ENCODE data around the gene PPIF.

The PPIF gene

GRCh38 chr10:79397575-79398303 lies 50.5 kb downstream of the PPIF start:
- in situ Hi-C loops (cut with HindIII; ENCODE audit: low sequenced_read_pairs) = no loop called here

GRCh38 chr10:79398642-79399041 lies 51.4 kb downstream of the PPIF start:
- in situ Hi-C loops (cut with HindIII; ENCODE audit: low sequenced_read_pairs) = no loop called here

GRCh38 chr10:79399223-79399831 lies 52.1 kb downstream of the PPIF start:
- in situ Hi-C loops (cut with HindIII; ENCODE audit: low sequenced_read_pairs) = no loop called here

- in situ Hi-C loops (cut with HindIII; ENCODE audit: low sequenced_read_pairs) = loop anchor here (5.0 kb wide), 1 partner anchor 57 kb away; no protein-coding TSS in a partner anchor
Measured at GRCh38 chr10:79400146-79401004, 53.1 kb downstream of the PPIF start.

GRCh38 chr10:79401015-79401921 lies 54.0 kb downstream of the PPIF start:
- in situ Hi-C loops (cut with HindIII; ENCODE audit: low sequenced_read_pairs) = loop anchor here (5.0 kb wide), 1 partner anchor 56 kb away; no protein-coding TSS in a partner anchor

- in situ Hi-C loops (cut with HindIII; ENCODE audit: low sequenced_read_pairs) = loop anchor here (5.0 kb wide), 1 partner anchor 55 kb away; no protein-coding TSS in a partner anchor
Measured at GRCh38 chr10:79402625-79402946, 55.3 kb downstream of the PPIF start.

- in situ Hi-C loops (cut with HindIII; ENCODE audit: low sequenced_read_pairs) = loop anchor here (5.0 kb wide), 1 partner anchor 54 kb away; no protein-coding TSS in a partner anchor
Measured at GRCh38 chr10:79402951-79403350, 55.7 kb downstream of the PPIF start.

- in situ Hi-C loops (cut with HindIII; ENCODE audit: low sequenced_read_pairs) = loop anchor here (5.0 kb wide), 1 partner anchor 54 kb away; no protein-coding TSS in a partner anchor
Measured at GRCh38 chr10:79403441-79404230, 56.4 kb downstream of the PPIF start.

GRCh38 chr10:79404231-79404609 lies 57.0 kb downstream of the PPIF start:
- in situ Hi-C loops (cut with HindIII; ENCODE audit: low sequenced_read_pairs) = loop anchor here (5.0 kb wide), 1 partner anchor 53 kb away; no protein-coding TSS in a partner anchor

GRCh38 chr10:79404690-79405131 lies 57.4 kb downstream of the PPIF start:
- in situ Hi-C loops (cut with HindIII; ENCODE audit: low sequenced_read_pairs) = loop anchor here (5.0 kb wide), 1 partner anchor 53 kb away; no protein-coding TSS in a partner anchor

Measured in endothelial cell of hepatic sinusoid (primary cell).